Measurements from ENCODE around the gene CACNG5. TPM values are rescaled to one million over a fixed set of nuclear protein-coding genes. Genes with fewer than 3 reads are reported as not detected.

The CACNG5 gene
- not detected for total RNA-seq
- not detected for polyA plus RNA-seq (2013, experiment 1 of 2)
- polyA plus RNA-seq (2013, experiment 2 of 2), result not detected
- 0 to 0.10 (median 0) reads per million in 172 experiments for total RNA-seq

- no peak for DNase-seq
- Mint-ChIP-seq H3K27me3 (peaks cover 70% of the 10 kb centered on the region), H3K9me3 (no peaks in the 10 kb centered on the region), H3K4me1 (ENCODE audit: low read depth) (no peaks in the 10 kb centered on the region), H3K36me3 (ENCODE audit: low read depth) (no peaks in the 10 kb centered on the region), H3K4me3 (no peak within 1 kb of the TSS), H3K27ac (no peak within 1 kb of the TSS)
- Histone ChIP-seq H3K9me3 (ENCODE audit: control insufficient read depth in 1 of 2, insufficient read depth in 1 of 2, low read length in 2 of 2) (peaks cover 0 to 2% of the 10 kb centered on the region in 2 experiments), H3K4me1 (ENCODE audit: insufficient read depth, low read length) (no peaks in the 10 kb centered on the region), H3K4me3 (ENCODE audit: low read length) (no peak within 1 kb of the TSS), H3K36me3 (ENCODE audit: insufficient read depth, low read length) (no peaks in the 10 kb centered on the region), H3K27ac (ENCODE audit: low read depth in 1 of 2, low read length in 2 of 2) (no peak within 1 kb of the TSS), H3K27me3 (ENCODE audit: control insufficient read depth in 1 of 2, insufficient read depth in 2 of 2, low read length in 2 of 2) (peaks cover 30 to 50% of the 10 kb centered on the region in 2 experiments)
- POLR2A ChIA-PET, result no interaction called here
- CTCF ChIA-PET, result no interaction called here
- no peak for ATAC-seq (ENCODE audit: poor library complexity)
- TF ChIP-seq CTCF (IDR thresholded peaks at IDR 0.05), result no peak
- intact Hi-C loops (cut with DNase I, micrococcal nuclease), result no loop called here
Measured at GRCh38 chr17:66834919-66835454, at the start of gene CACNG5. Gene CACNG5, plus strand, starts transcription at chr17:66835117. Its CDS starts 42,216 bp downstream, at chr17:66877333.

GRCh38 chr17:66786107-66786506 is 48.8 kb upstream of the CACNG5 start:
- no peaks in the 10 kb centered on the region for H3K9me3 Mint-ChIP-seq
- POLR2A ChIA-PET, result no interaction called here
- no peak for TF ChIP-seq CTCF (IDR thresholded peaks at IDR 0.05)
- H3K36me3 ChIP-seq (ENCODE audit: insufficient read depth, low read length), result peaks cover 51% of the 10 kb centered on the region
- no peaks in the 10 kb centered on the region for H3K9me3 ChIP-seq (ENCODE audit: control insufficient read depth in 1 of 2, insufficient read depth in 1 of 2, low read length in 2 of 2)
- no peaks in the 10 kb centered on the region for H3K27me3 ChIP-seq (ENCODE audit: control insufficient read depth in 1 of 2, insufficient read depth in 2 of 2, low read length in 2 of 2)
- no peak overlapping the region for H3K4me3 ChIP-seq (ENCODE audit: low read length)
- H3K27ac Mint-ChIP-seq, result no peak overlapping the region
- no peak overlapping the region for H3K4me3 Mint-ChIP-seq
- peaks cover 79% of the 10 kb centered on the region for H3K36me3 Mint-ChIP-seq (ENCODE audit: low read depth)
- H3K4me1 ChIP-seq (ENCODE audit: insufficient read depth, low read length), result peaks cover 1% of the 10 kb centered on the region
- no peaks in the 10 kb centered on the region for H3K27me3 Mint-ChIP-seq
- H3K4me1 Mint-ChIP-seq (ENCODE audit: low read depth), result peaks cover 9% of the 10 kb centered on the region
- CTCF ChIA-PET, result no interaction called here
- DNase-seq (no peak), ATAC-seq (ENCODE audit: poor library complexity) (no peak)
- H3K27ac ChIP-seq (ENCODE audit: low read depth in 1 of 2, low read length in 2 of 2), result no peak overlapping the region
- intact Hi-C loops (cut with DNase I, micrococcal nuclease), result no loop called here

GRCh38 chr17:66787914-66788313 is 47.0 kb upstream of the CACNG5 start:
- intact Hi-C loops (cut with DNase I, micrococcal nuclease), result no loop called here
- Mint-ChIP-seq H3K9me3 (no peaks in the 10 kb centered on the region), H3K4me3 (no peak overlapping the region), H3K27ac (no peak overlapping the region), H3K36me3 (ENCODE audit: low read depth) (peaks cover 83% of the 10 kb centered on the region), H3K4me1 (ENCODE audit: low read depth) (peaks cover 15% of the 10 kb centered on the region), H3K27me3 (no peaks in the 10 kb centered on the region)
- TF ChIP-seq CTCF (IDR thresholded peaks at IDR 0.05), result no peak
- ATAC-seq (ENCODE audit: poor library complexity) (no peak), DNase-seq (no peak)
- H3K36me3 ChIP-seq (ENCODE audit: insufficient read depth, low read length), result peaks cover 55% of the 10 kb centered on the region
- ChIA-PET CTCF (no interaction called here), POLR2A (no interaction called here)
- no peaks in the 10 kb centered on the region for H3K27me3 ChIP-seq (ENCODE audit: control insufficient read depth in 1 of 2, insufficient read depth in 2 of 2, low read length in 2 of 2)
- H3K27ac ChIP-seq (ENCODE audit: low read depth in 1 of 2, low read length in 2 of 2), result no peak overlapping the region
- peaks cover 5% of the 10 kb centered on the region for H3K4me1 ChIP-seq (ENCODE audit: insufficient read depth, low read length)
- H3K4me3 ChIP-seq (ENCODE audit: low read length), result no peak overlapping the region
- H3K9me3 ChIP-seq (ENCODE audit: control insufficient read depth in 1 of 2, insufficient read depth in 1 of 2, low read length in 2 of 2), result no peaks in the 10 kb centered on the region

Data from CD4-positive, alpha-beta T cell (primary cell).